ENCODE results near the gene NRG4. TPM values are rescaled to one million over a fixed set of nuclear protein-coding genes. Genes with fewer than 3 reads are reported as not detected.
A peak's percentile ranks its signal among the peaks of the same experiment; 100 is the strongest.

Gene NRG4
- total and polyA plus RNA-seq, 2 experiments from 2014 or later, result 0.21 to 0.47 TPM

DNA sequence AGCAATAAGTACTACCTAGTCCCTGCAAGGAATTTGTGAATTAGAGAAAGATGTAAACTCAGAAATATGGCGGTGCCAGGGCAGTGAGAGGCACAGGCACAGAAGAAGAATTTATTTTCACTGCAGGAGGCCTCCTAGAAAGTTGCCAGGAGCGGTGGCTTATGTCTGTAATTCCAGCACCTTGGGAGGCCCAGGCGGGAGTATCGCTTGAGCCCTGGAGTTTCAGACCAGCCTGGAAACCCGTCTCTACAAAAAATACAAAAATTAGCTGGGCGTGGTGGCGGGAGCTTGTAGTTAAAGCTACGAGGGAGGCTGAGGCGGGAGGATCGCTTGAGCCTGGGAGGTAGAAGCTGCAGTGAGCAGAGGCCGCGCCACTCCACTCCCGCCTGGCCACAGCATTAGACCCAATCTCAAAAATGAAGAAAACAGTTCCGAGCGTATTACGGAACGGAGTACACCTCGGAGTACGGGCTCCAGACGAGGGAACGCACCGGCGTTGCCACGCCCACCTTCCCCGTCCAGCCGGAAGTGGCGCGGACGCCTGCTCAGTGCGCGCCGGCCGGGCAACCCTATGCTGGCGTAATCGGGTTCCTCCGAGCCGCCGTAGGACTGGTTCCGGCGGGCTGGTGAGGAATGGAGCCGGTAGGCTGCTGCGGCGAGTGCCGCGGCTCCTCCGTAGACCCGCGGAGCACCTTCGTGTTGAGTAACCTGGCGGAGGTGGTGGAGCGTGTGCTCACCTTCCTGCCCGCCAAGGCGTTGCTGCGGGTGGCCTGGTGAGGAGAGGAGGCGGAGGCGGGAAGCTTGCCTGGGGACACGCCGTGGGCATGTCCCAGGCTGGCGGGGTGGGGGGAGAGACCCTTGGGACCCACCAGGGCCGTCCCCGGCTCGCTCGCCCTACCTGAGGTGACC is 108.6 kb downstream of the NRG4 start, which contains the start of gene FBXO22:
TSS of gene FBXO22 (plus strand) at position 548 of the 909 bp plus-strand sequence. CDS start at position 634, 86 bp downstream.
- ATAC-seq (peak; percentile 90), DNase-seq (ENCODE audit: low spot score) (peak; percentile 96)
- Histone ChIP-seq H3F3A (replicated peaks; ENCODE audit: low read depth) (0 out of 2 replicates have a peak, but pooled peaks cover 4% of the 10 kb centered on the region), H3K9me2 (ENCODE audit: insufficient read depth) (no peaks in the 10 kb centered on the region), H3K27me3 (ENCODE audit: insufficient read depth) (no peaks in the 10 kb centered on the region), H4K20me1 (replicated peaks; ENCODE audit: insufficient read depth) (peaks cover 22% of the 10 kb centered on the region), H3K4me2 (peak within 1 kb of the TSS; percentile 90), H3K27ac (ENCODE audit: low read depth) (peak within 1 kb of the TSS; percentile 98), H2AFZ (peak within 1 kb of the TSS; percentile 44; the same call in 1 of the 2 replicates), H3K79me2 (replicated peaks; ENCODE audit: insufficient read depth) (peaks cover 46% of the 10 kb centered on the region), H3K36me3 (ENCODE audit: insufficient read depth) (peaks cover 21% of the 10 kb centered on the region), H3K4me3 (peak within 1 kb of the TSS; percentile 95), H3K4me1 (ENCODE audit: insufficient read depth) (peaks cover 24% of the 10 kb centered on the region)
- Mint-ChIP-seq H3K4me3 (peak within 1 kb of the TSS; percentile 100), H3K9me3 (no peaks in the 10 kb centered on the region), H3K4me1 (peaks cover 36% of the 10 kb centered on the region), H3K27me3 (ENCODE audit: insufficient read depth, low read depth, poor library complexity) (peaks cover 16% of the 10 kb centered on the region), H3K27ac (peak within 1 kb of the TSS; percentile 99), H3K36me3 (ENCODE audit: low read depth) (peaks cover 32% of the 10 kb centered on the region)
- no peak for TF ChIP-seq NANOG (IDR thresholded peaks at IDR 0.05; ENCODE audit: borderline replicate concordance)
- peak; percentile 84 for TF ChIP-seq CREB1 (CRISPR knock-in tag; IDR thresholded peaks at IDR 0.05; ENCODE audit: low read depth)
- no peak for TF ChIP-seq ZNF331 (CRISPR knock-in tag; IDR thresholded peaks at IDR 0.05; ENCODE audit: low read depth)
- no peak for TF ChIP-seq EZH2phosphoT487 (IDR thresholded peaks at IDR 0.05; ENCODE audit: unreplicated experiment)
- TF ChIP-seq, protein P1, sequence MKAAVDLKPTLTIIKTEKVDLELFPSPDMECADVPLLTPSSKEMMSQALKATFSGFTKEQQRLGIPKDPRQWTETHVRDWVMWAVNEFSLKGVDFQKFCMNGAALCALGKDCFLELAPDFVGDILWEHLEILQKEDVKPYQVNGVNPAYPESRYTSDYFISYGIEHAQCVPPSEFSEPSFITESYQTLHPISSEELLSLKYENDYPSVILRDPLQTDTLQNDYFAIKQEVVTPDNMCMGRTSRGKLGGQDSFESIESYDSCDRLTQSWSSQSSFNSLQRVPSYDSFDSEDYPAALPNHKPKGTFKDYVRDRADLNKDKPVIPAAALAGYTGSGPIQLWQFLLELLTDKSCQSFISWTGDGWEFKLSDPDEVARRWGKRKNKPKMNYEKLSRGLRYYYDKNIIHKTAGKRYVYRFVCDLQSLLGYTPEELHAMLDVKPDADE (IDR thresholded peaks at IDR 0.05), result peak; percentile 69
- TF ChIP-seq POLR2AphosphoS5 (IDR thresholded peaks at IDR 0.05; ENCODE audit: low read depth), result peak; percentile 89

DNA sequence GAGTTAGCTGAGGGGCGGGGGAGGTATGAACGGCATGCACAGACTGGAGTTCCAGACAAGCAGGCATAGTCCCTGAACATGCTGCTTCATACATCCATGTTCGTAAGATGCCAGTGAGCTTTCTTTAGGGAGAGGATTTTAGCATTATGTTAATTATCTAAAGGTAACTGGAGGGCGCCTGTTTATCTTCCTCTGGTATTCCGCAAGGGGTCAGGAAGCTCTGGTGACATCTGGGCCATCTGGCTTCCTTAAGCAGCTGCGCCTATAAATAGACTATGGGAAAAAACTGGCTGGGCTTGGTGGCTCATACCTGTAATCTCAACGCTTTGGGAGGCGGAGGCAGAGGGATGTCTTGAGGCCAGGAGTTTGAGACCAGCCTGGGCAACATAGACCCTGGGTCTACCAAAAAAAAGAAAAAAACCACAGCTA is 110.1 kb downstream of the NRG4 start:
- H2AFZ ChIP-seq, result no peak overlapping the region
- H3K27me3 ChIP-seq (ENCODE audit: insufficient read depth), result no peaks in the 10 kb centered on the region
- H3K27ac Mint-ChIP-seq, result peak overlapping the region; percentile 97
- no peaks in the 10 kb centered on the region for H3K9me2 ChIP-seq (ENCODE audit: insufficient read depth)
- peak overlapping the region; percentile 98 for H3K27ac ChIP-seq (ENCODE audit: low read depth)
- peaks cover 36% of the 10 kb centered on the region for H3K4me1 Mint-ChIP-seq
- H3K4me3 ChIP-seq, result peak overlapping the region; percentile 95; the same call in 1 of the 2 replicates
- H3K4me3 Mint-ChIP-seq, result peak overlapping the region; percentile 100
- peak; percentile 97 for DNase-seq (ENCODE audit: low spot score)
- no peaks in the 10 kb centered on the region for H3K9me3 Mint-ChIP-seq
- H3K79me2 ChIP-seq (replicated peaks; ENCODE audit: insufficient read depth), result peaks cover 31% of the 10 kb centered on the region
- H4K20me1 ChIP-seq (replicated peaks; ENCODE audit: insufficient read depth), result peaks cover 14% of the 10 kb centered on the region; the same call in 1 of the 2 replicates
- peak; percentile 16 for ATAC-seq
- peak overlapping the region; percentile 90 for H3K4me2 ChIP-seq
- peaks cover 24% of the 10 kb centered on the region for H3K4me1 ChIP-seq (ENCODE audit: insufficient read depth)
- H3K27me3 Mint-ChIP-seq (ENCODE audit: insufficient read depth, low read depth, poor library complexity), result peaks cover 18% of the 10 kb centered on the region
- H3K36me3 ChIP-seq (ENCODE audit: insufficient read depth), result peaks cover 18% of the 10 kb centered on the region
- peaks cover 26% of the 10 kb centered on the region for H3K36me3 Mint-ChIP-seq (ENCODE audit: low read depth)
- H3F3A ChIP-seq (replicated peaks; ENCODE audit: low read depth), result 0 out of 2 replicates have a peak, but pooled peaks cover 4% of the 10 kb centered on the region
- no peak for TF ChIP-seq STAT1 (IDR thresholded peaks at IDR 0.05; ENCODE audit: unreplicated experiment)
- TF ChIP-seq, protein P1 (IDR thresholded peaks at IDR 0.05), result no peak
- no peak for TF ChIP-seq CREB1 (CRISPR knock-in tag; IDR thresholded peaks at IDR 0.05; ENCODE audit: low read depth)
- no peak for TF ChIP-seq POLR2AphosphoS5 (IDR thresholded peaks at IDR 0.05; ENCODE audit: low read depth)
- TF ChIP-seq, protein P2, sequence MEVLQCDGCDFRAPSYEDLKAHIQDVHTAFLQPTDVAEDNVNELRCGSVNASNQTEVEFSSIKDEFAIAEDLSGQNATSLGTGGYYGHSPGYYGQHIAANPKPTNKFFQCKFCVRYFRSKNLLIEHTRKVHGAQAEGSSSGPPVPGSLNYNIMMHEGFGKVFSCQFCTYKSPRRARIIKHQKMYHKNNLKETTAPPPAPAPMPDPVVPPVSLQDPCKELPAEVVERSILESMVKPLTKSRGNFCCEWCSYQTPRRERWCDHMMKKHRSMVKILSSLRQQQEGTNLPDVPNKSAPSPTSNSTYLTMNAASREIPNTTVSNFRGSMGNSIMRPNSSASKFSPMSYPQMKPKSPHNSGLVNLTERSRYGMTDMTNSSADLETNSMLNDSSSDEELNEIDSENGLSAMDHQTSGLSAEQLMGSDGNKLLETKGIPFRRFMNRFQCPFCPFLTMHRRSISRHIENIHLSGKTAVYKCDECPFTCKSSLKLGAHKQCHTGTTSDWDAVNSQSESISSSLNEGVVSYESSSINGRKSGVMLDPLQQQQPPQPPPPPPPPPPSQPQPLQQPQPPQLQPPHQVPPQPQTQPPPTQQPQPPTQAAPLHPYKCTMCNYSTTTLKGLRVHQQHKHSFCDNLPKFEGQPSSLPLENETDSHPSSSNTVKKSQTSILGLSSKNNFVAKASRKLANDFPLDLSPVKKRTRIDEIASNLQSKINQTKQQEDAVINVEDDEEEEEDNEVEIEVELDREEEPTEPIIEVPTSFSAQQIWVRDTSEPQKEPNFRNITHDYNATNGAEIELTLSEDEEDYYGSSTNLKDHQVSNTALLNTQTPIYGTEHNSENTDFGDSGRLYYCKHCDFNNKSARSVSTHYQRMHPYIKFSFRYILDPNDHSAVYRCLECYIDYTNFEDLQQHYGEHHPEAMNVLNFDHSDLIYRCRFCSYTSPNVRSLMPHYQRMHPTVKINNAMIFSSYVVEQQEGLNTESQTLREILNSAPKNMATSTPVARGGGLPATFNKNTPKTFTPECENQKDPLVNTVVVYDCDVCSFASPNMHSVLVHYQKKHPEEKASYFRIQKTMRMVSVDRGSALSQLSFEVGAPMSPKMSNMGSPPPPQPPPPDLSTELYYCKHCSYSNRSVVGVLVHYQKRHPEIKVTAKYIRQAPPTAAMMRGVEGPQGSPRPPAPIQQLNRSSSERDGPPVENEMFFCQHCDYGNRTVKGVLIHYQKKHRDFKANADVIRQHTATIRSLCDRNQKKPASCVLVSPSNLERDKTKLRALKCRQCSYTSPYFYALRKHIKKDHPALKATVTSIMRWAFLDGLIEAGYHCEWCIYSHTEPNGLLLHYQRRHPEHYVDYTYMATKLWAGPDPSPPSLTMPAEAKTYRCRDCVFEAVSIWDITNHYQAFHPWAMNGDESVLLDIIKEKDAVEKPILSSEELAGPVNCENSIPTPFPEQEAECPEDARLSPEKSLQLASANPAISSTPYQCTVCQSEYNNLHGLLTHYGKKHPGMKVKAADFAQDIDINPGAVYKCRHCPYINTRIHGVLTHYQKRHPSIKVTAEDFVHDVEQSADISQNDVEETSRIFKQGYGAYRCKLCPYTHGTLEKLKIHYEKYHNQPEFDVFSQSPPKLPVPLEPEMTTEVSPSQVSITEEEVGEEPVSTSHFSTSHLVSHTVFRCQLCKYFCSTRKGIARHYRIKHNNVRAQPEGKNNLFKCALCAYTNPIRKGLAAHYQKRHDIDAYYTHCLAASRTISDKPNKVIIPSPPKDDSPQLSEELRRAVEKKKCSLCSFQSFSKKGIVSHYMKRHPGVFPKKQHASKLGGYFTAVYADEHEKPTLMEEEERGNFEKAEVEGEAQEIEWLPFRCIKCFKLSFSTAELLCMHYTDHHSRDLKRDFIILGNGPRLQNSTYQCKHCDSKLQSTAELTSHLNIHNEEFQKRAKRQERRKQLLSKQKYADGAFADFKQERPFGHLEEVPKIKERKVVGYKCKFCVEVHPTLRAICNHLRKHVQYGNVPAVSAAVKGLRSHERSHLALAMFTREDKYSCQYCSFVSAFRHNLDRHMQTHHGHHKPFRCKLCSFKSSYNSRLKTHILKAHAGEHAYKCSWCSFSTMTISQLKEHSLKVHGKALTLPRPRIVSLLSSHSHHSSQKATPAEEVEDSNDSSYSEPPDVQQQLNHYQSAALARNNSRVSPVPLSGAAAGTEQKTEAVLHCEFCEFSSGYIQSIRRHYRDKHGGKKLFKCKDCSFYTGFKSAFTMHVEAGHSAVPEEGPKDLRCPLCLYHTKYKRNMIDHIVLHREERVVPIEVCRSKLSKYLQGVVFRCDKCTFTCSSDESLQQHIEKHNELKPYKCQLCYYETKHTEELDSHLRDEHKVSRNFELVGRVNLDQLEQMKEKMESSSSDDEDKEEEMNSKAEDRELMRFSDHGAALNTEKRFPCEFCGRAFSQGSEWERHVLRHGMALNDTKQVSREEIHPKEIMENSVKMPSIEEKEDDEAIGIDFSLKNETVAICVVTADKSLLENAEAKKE (CRISPR knock-in tag; IDR thresholded peaks at IDR 0.05), result no peak
- no peak for TF ChIP-seq ZNF114 (CRISPR knock-in tag; IDR thresholded peaks at IDR 0.05)
- no peak for TF ChIP-seq NANOG (IDR thresholded peaks at IDR 0.05; ENCODE audit: borderline replicate concordance)
- no peak for TF ChIP-seq JUNB (IDR thresholded peaks at IDR 0.05; ENCODE audit: unreplicated experiment)
- TF ChIP-seq EZH2phosphoT487 (IDR thresholded peaks at IDR 0.05; ENCODE audit: unreplicated experiment), result no peak

Measured in GM23338 (cell line).